ENCODE measurements around the gene SEC31B.

Gene SEC31B

GRCh38 chr10:100489396-100489795 lies 30.3 kb downstream of the SEC31B start:
- no peak for DNase-seq

GRCh38 chr10:100487529-100487928 lies 32.1 kb downstream of the SEC31B start:
- no peak for DNase-seq

- DNase-seq = peak; percentile 54
These were observed 33.7 kb downstream of the SEC31B start for GRCh38 chr10:100485801-100486495.

- DNase-seq = peak; percentile 58
These were observed 34.3 kb downstream of the SEC31B start for GRCh38 chr10:100485366-100485765.

GRCh38 chr10:100483876-100484666 lies 35.6 kb downstream of the SEC31B start:
- no peak for DNase-seq

- DNase-seq = no peak
These were observed 36.9 kb downstream of the SEC31B start for GRCh38 chr10:100482834-100483185.

GRCh38 chr10:100482181-100482833 lies 37.4 kb downstream of the SEC31B start:
- DNase-seq = peak; percentile 91

- DNase-seq = peak; percentile 99
These were observed 38.1 kb downstream of the SEC31B start for GRCh38 chr10:100481462-100482081.

GRCh38 chr10:100480002-100480401 lies 39.7 kb downstream of the SEC31B start:
- no peak for DNase-seq

GRCh38 chr10:100479037-100479436 lies 40.6 kb downstream of the SEC31B start:
- DNase-seq = no peak

GRCh38 chr10:100477970-100478369 lies 41.7 kb downstream of the SEC31B start:
- no peak for DNase-seq

GRCh38 chr10:100470367-100470766 lies 49.3 kb downstream of the SEC31B start:
- no peak for DNase-seq

GRCh38 chr10:100469756-100470155 lies 49.9 kb downstream of the SEC31B start:
- no peak for DNase-seq

GRCh38 chr10:100468978-100469377 lies 50.7 kb downstream of the SEC31B start:
- no peak for DNase-seq

GRCh38 chr10:100468322-100468721 lies 51.3 kb downstream of the SEC31B start:
- no peak for DNase-seq

GRCh38 chr10:100462709-100463108 lies 57.0 kb downstream of the SEC31B start, which contains the start of gene WNT8B:
WNT8B (plus strand) TSS chr10:100463009; CDS start chr10:100463169, 160 bp downstream.
- no peak for DNase-seq

GRCh38 chr10:100448951-100449350 lies 70.7 kb downstream of the SEC31B start:
- no peak for DNase-seq

GRCh38 chr10:100447663-100448062 lies 72.0 kb downstream of the SEC31B start:
- peak; percentile 10 for DNase-seq

GRCh38 chr10:100446130-100446761 lies 73.4 kb downstream of the SEC31B start:
- DNase-seq = no peak

GRCh38 chr10:100442548-100442947 lies 77.1 kb downstream of the SEC31B start:
- no peak for DNase-seq

GRCh38 chr10:100438674-100439315 lies 80.9 kb downstream of the SEC31B start:
- no peak for DNase-seq
